Fibroblast of the conjunctiva (primary cell): ENCODE results near the gene GTSF1L.

Experiments used
- DNase-seq: peaks from one replicate; pipeline ENCODE4 v3.0.0-alpha.2; 2010; ENCODE audit warnings: low read depth

Gene GTSF1L

DNA sequence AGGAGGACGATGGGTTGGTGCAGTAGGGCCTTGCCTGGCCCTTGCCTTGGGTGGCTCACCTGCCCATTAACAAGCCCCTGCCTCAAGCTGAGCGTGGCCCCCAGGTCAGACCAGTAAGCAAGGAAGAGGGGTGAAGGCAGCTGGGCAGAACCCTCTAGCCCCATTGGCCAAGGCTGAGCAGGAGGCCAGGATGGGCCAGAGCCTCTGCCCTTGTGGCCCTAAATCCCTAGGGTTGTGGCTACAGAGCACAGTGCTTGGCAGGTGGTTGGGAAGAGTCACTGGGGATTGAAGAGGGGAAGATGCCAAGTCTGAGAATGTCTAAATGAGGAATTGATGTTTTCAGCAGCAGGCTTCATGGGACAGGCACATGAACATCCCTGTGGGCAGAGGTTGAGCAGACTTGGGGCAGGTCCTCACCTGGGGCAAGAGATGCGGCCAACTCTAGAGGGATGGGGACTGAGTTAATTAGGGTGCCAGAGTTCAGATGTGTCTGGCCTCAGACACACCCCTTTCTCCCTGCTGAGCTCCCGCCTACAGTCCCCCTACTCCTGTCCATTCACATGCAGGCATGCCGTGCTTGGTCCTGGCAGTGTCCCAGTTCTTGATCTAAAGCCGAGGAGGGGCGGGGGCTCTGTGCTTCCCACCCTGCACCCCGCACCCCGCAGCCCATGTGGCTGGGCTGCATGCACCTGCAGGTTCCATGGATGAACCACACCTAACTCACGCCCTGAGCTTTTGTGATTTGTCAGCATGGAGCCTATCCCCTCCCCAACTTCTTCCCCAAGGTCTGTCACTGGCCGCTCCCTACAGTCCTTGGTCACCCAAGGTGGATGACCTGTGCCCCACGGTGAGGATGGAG is 9.8 kb downstream of the GTSF1L start:
- no peak for DNase-seq

DNA sequence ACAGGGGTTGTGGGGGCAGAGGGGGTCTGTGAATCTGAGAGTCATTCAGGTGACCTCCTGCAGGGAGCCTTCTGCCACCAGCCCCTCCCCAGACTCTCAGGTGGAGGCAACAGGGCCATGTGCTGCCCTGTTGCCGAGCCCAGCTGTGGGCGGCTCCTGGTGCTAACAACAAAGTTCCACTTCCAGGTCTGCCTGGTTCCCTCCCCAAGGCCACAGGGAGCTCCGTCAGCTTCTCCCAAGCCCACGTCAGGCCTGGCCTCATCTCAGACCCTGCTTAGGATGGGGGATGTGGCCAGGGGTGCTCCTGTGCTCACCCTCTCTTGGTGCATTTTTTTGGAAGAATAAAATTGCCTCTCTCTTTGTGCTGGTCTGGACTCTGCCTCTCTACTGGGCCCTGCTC is 10.7 kb downstream of the GTSF1L start:
- no peak for DNase-seq

DNA sequence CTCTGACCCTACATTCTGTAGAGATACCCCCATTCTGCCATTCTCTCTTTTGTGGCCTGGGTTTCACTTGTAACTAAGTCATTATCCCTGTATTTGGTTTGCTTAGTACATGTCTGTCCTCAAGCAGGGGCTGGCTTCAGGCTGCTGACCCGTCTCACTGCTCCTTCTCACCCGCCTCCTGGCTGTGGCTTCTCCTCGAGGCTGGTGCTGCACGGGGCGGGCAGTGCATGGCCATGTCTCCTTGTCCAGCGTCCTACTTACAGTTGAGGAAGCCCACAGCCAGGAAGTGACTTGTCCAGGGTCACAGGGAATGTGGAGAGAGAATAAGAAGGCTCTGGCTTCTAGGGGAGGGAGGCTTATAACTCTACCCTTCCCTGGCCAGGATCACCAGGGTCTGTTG is 11.3 kb downstream of the GTSF1L start:
- DNase-seq: no peak

DNA sequence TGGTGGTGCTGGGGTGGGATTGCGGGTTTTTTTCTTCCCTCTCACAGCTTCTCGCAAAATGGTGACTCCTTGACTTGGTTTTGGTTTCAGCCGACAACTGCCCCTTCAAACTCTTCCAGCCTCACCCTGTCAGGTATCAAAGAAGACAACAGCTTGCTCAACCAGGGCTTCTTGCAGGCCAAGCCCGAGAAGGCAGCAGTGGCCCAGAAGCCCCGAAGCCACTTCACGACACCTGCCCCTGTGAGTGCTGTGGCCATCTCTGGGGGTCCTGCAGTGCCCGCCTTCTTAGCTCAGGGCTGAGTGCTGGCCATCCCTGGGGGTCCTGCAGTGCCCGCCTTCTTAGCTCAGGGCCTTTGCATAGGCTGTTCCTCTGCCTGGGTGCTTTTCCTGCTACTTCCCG is 11.8 kb downstream of the GTSF1L start:
- no peak for DNase-seq

DNA sequence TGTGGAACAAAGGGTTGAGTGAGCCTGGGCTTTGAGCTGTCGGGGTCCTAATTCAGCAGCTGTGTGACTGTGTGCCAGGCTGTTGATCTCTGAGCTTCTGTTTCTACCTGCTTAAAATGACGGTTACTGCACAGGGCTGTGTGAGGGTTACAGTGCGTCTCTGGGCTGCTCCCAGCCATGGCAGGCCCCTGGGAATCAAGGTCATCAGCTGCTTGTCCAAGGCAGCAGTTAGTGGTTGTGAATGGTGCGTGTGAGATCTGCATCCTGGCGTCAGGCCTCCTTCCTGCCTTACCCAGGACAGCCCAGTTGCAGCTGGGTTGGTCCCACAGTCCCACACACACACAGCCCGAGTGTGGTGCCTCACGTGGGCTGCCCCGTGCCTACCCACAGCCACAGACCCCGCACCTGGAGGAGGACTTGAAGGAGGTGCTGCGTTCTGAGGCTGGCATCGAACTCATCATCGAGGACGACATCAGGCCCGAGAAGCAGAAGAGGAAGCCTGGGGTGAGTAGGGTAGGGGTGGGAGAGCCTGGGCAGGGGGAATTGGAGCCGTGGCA is 15.6 kb downstream of the GTSF1L start:
- DNase-seq: no peak

DNA sequence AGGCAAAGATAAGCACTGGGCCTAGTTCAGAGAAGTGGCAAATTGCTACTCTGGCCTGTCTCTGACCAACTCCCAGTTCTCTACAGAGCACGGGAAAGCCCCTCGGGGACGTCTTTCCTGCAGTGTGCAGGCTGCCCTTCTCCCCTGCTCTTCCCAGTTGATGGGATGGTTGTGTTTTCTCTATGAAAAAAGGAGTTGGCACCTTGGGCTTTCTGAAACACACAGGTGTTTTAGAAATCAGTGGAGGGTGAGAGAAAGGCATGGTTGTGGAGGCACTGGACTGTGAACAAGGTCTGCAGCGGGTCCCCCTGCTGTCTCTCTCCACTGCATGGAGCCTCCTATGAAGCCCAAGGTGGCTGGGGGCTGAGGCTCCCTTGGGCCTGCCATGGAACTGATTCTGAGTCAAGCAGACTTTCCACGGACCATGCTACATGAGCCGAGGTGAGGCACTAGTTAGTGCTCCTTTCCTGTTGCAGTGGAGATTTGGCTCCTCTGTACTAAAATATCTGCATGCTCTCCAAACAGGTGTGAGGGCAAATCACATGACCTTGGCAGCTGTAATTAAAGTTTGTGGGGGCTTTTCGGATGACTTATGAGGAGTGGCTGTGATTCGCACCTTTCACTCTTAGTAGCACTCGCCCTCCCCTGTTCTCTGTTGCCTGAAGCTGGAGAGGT is 16.3 kb downstream of the GTSF1L start:
- DNase-seq: no peak

DNA sequence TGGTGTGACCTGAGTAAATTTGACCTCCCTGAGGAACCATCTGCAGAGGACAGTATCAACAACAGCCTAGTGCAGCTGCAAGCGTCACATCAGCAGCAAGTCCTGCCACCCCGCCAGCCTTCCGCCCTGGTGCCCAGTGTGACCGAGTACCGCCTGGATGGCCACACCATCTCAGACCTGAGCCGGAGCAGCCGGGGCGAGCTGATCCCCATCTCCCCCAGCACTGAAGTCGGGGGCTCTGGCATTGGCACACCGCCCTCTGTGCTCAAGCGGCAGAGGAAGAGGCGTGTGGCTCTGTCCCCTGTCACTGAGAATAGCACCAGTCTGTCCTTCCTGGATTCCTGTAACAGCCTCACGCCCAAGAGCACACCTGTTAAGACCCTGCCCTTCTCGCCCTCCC is 24.3 kb downstream of the GTSF1L start:
- DNase-seq: no peak

DNA sequence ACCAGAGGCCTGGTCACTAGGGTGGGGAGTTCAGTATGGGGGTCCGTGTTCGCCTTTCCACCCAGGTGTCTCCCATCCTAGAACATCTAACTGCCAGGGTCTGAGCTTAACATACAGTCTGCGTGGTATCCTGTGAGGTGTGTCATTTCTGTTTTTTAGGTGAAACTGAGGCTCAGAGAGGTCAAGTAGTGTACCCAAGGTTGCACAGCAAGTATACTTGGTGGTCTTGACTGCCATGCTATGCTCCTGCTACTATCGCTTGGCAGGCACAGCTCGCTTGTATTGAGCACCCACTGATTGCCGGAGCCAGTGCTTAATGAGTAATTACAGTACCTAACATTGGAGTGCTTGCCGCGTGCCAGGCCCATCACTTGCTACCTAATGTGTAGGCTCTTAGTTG is 26.2 kb downstream of the GTSF1L start:
- no peak for DNase-seq

DNA sequence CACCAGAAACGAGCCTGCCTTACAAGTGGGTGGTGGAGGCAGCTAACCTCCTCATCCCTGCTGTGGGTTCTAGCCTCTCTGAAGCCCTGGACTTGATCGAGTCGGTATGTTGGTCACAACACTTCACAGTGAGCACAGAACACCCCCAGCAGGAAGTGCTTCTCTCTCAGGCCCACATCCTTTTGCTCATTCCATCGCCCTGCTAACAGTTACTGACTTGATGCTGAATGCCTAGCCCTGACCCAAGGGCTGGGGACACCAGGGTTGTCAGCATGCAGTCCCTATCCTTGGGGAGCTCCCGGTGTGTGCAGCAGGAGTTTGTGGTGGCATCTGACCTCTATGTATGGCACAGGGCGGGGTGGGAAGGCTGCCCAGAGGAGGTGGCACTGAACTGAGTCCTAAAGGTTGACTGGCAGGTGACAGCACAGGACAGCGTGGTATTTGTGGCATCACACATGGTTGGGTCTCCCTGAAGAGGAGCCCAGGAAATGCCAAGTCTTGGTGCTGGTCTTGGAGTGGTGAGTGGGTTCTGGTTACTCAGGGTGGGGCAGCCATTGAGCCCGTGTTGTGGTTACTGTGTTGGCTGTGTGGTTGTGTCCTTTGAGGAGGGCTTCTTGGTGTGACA is 26.7 kb downstream of the GTSF1L start:
- DNase-seq: no peak

DNA sequence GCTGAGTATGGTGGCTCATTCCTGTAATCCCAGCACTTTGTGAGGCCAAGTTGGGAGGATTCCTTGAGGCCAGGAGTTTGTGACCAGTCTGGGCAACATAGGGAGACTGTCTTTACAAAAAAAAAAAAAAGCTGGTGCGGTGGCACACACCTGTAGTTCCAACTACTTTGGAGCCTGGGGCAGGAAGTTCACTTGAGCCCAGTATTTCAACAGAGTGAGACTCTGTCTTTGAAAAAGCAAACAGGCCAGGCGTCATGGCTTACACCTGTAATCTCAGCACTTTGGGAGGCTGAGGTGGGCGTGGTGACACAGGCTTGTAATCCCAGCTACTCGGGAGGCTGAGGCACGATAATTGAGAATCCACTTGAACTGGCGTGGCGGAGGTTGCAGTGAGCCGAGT is 31.2 kb downstream of the GTSF1L start:
- DNase-seq: no peak

DNA sequence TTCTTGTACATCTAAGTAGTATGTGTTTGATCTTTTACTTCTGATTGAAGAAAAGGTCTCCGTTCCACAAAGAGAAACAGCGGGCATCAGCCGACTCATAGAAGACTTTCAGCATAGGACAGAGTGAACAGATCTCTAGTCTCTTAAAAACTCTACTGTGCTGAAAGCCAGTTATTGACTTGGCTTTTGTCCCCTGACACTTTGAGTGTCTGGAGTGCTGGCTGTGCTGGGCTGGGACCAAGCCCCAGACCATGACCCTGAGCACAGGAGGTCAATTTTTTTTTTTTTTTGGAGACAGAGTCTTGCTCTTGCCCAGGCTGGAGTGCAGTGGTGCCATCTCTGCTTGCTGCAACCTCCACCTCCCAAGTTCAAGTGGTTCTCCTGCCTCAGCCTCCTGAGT is 32.0 kb downstream of the GTSF1L start:
- DNase-seq: no peak

DNA sequence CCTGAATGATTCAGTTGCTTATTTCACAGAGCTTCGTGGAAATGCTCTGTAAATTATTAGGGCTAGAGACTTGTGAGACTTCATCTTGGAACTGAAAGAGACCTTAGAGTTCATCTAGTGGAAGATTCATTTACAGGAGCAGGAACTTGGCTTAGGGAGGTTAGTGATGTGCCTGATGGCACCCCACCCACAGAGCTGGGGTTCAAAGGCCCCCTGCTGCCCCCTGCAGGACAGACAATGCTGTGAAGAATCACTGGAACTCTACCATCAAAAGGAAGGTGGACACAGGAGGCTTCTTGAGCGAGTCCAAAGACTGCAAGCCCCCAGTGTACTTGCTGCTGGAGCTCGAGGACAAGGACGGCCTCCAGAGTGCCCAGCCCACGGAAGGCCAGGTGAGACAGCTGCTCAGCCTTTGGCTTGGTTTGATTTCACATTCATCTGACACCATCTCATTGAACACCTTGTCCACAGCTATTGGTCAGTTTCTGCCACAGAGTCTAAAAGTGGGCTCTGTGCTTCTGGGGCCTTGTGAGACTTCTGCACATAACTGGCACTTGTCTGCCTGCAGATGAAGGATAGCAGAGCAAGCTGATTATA is 34.8 kb downstream of the GTSF1L start:
- peak; percentile 33 for DNase-seq

DNA sequence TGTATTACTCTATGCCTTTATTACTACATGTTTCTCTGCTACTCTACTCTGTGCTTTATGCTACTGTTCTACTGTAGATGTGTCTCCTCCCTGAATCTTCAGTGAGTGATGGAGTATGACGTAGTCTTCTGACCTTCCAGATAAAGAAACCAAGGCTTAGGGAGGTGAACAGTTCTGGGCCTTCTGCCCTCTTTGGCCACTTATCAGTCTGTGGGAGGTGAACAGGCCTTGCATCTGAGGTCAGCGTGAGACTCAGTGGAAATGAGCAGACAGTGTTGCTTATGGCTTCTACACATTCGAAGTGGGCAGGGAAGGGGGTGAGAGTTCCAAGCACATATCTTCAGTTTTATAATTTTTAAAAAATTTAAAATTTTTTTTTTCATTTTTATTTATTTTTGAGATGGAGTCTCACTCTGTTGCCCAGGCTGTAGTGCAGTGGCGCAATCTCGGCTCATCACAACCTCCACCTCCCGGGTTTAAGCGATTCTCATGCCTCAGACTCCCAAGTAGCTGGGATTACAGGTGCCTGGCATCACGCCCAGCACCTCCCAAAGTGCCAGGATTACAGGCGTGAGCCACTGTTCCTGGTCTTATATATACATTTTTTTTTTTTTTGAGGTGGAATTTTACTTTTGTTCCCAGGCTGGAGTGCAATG is 35.7 kb downstream of the GTSF1L start:
- DNase-seq: no peak

DNA sequence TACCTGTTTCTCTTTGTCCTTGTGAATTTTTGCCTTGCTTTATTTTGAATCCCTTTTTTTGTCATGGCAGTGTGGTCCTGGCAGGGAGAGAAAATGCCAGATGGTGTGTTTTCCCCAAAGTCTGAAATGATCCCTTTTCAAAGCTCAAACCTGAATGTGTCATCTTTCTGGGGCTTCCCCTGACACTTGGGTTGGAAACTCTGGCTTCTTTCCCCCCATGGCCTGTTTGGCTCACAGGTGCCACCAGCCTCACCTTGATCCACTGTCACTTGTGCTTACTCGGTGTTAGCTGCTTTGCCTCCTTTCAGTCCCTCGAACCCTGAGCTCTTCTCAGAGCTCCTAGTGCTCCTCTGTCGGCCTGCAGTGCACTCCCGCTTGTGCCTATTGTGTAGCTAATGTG is 37.6 kb downstream of the GTSF1L start:
- DNase-seq: no peak

DNA sequence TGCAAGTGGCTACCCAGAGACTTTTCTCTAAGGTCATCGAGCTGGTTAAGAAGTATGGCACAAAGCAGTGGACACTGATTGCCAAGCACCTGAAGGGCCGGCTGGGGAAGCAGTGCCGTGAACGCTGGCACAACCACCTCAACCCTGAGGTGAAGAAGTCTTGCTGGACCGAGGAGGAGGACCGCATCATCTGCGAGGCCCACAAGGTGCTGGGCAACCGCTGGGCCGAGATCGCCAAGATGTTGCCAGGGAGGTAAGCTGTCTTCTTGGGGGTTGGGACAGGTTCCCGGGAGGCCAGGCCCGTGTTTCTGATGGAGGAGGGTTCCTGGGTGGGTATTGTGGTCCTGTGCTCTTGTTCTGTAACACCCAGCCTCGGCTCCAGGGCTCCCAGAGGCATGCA is 40.0 kb downstream of the GTSF1L start:
- DNase-seq: no peak

DNA sequence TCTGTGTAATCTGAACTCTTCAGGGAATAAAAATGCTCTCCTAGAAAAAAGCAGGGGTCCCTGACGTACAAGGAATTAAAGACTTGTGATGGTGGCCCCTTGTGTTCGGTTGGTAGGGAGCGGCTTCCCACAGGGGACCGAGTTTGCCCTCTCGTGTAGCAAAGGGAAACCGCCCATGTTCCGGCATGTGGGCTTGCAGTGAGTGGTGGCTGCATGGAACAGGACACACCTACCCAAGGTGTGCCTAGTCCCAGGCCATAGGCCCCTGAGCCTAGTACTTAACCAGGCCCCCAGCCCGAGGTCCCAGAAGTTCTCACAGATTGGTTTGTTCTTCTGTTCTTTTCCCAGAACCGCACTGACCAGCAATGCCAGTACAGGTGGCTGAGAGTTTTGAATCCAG is 44.4 kb downstream of the GTSF1L start:
- DNase-seq: no peak

DNA sequence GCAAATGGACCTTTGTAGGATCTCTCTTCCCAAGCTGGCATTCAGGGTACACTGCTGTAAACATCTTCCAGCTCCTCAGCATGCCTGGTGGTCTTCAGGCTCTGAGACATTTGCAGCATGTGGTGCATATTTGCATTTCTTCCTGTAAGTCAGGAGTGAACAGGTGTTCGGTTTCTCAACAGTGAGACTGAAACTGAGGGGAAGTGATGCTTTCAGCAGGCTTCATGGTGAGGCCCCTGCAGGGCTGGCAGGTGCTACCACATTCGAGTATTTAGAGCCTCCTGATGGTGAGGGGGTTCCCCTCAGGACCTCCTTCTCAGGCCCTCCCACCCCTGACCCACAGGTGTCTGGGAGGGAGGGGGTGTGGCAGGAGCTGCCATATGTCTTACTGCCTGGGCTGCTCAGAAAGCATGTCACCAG is 44.8 kb downstream of the GTSF1L start:
- no peak for DNase-seq

DNA sequence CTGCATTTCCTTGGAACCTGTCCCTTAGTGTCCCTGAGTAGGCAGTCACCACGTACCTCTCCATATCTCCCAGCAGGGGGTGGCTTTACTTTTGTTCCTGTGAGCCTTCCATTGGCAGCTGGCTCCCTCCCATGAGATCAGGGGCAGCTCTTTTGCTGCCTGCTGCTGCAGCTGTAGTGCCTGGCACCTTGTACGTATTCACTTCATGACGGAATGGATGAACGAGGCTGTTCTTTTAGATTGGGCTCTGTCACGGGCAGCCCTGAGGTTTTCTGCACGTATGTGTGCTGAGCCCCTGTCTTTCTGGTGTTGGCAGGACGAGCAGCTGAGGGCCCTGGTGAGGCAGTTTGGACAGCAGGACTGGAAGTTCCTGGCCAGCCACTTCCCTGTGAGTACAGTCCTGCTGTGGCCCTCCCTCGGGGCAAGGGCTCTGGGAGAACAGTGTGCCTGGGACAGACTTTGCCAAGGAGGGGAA is 45.3 kb downstream of the GTSF1L start:
- no peak for DNase-seq

DNA sequence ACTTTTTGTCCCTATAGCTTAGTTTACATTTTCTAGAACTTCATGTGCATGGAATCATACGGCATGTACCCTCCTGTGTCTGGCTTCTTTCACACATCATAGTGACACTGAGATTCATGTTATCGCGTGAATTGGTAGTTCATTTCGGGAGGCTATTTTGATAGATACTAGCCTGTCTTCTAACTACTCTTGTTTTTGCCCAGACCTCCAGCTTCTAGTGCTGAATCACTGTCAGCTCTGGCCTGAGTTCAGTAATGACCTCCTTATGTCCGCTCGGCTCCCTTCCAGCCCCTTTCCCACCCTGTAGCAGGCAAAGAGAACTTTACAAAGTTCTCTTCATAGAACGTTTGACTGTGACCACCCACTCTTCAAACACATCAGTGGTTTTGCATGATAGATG is 45.8 kb downstream of the GTSF1L start:
- no peak for DNase-seq

DNA sequence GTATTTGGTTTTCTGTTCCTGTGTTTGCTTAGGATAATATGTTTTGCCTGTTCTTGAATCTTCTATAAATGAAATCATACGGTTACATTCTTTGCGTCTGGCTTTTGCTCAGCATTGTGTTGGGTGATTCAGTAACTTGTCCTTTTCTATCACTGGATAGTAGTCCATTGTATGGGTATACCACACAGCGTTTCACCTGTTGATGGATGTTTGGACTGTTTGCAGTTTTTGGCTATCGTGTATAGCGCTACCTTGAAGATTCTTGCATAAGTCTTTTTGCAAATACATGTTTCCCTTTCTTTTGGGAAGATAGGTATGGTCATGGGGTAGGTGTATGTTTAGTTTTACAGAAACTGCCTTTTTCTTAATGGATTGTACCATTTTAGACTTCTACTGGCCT is 50.4 kb downstream of the GTSF1L start:
- no peak for DNase-seq
